Neural progenitor cell (in vitro differentiated cells): ENCODE measurements around the gene TLR8. TPM values are rescaled to one million over a fixed set of nuclear protein-coding genes. Genes with fewer than 3 reads are reported as not detected.

Experiments used
- DNase-seq: peaks from one replicate; pipeline ENCODE4 v3.0.0-alpha.2; 2016; ENCODE audit warnings: low spot score
- H2AFZ ChIP-seq: fragments of 200-600 bp; sonication (generic); replicated peaks from 2 replicates; pipeline ENCODE4 v1.6.1; 2016; ENCODE audit warnings: antibody characterized with exemption
- H3F3A ChIP-seq: fragments of 200-600 bp; sonication (generic); 2 replicates; pipeline ENCODE4 v1.6.1; 2016; ENCODE audit warnings: antibody characterized with exemption, low read depth
- H3K27ac ChIP-seq: fragments of 200-600 bp; sonication (generic); 2 replicates; pipeline ENCODE4 v1.5.1; 2016; ENCODE audit warnings: mild to moderate bottlenecking
- H3K27me3 ChIP-seq: fragments of 200-600 bp; sonication (generic); 2 replicates; pipeline ENCODE4 v1.6.1; 2016; ENCODE audit warnings: mild to moderate bottlenecking, moderate library complexity
- H3K36me3 ChIP-seq: fragments of 200-600 bp; sonication (generic); 2 replicates; pipeline ENCODE4 v1.5.1; 2016
- H3K4me1 ChIP-seq: fragments of 200-600 bp; sonication (generic); 2 replicates; pipeline ENCODE4 v1.6.1; 2016; ENCODE audit warnings: mixed run types
- H3K4me2 ChIP-seq: fragments of 200-600 bp; sonication (generic); 2 replicates; pipeline ENCODE4 v1.6.1; 2016
- H3K4me3 ChIP-seq: fragments of 200-600 bp; sonication (generic); 2 replicates; pipeline ENCODE4 v1.5.1; 2016
- H3K79me2 ChIP-seq: fragments of 200-600 bp; sonication (generic); 2 replicates; pipeline ENCODE4 v1.6.1; 2016; ENCODE audit warnings: low read depth
- H3K9ac ChIP-seq: fragments of 200-600 bp; sonication (generic); 2 replicates; pipeline ENCODE4 v1.6.1; 2016
- H3K9me3 ChIP-seq: fragments of 200-600 bp; sonication (generic); 2 replicates; pipeline ENCODE4 v1.5.1; 2016; ENCODE audit warnings: low read depth
- H4K20me1 ChIP-seq: fragments of 200-600 bp; sonication (generic); 2 replicates; pipeline ENCODE4 v1.6.1; 2016; ENCODE audit warnings: low read depth
- H3K27ac Mint-ChIP-seq: 3 replicates; pipeline ENCODE4 v1.8.0; 2021; ENCODE audit warnings: mixed read lengths
- H3K27me3 Mint-ChIP-seq: 2 replicates; pipeline ENCODE4 v1.8.0; 2022; ENCODE audit warnings: low read depth, mild to moderate bottlenecking, inconsistent platforms, moderate library complexity, mixed read lengths; ENCODE audit not compliant: insufficient read depth
- H3K36me3 Mint-ChIP-seq: 3 replicates; pipeline ENCODE4 v1.8.0; 2021; ENCODE audit warnings: mixed read lengths
- H3K4me1 Mint-ChIP-seq: 3 replicates; pipeline ENCODE4 v1.8.0; 2021; ENCODE audit warnings: mixed read lengths
- H3K4me3 Mint-ChIP-seq: 3 replicates; pipeline ENCODE4 v1.8.0; 2021; ENCODE audit warnings: mild to moderate bottlenecking, moderate library complexity, mixed read lengths
- H3K9me3 Mint-ChIP-seq: 3 replicates; pipeline ENCODE4 v1.8.0; 2020; ENCODE audit warnings: mixed read lengths
- EZH2 ChIP-seq: fragments of 200-600 bp; sonication (generic); IDR thresholded peaks from 2 replicates; pipeline ENCODE4 v1.6.1; 2017; ENCODE audit warnings: antibody characterized with exemption, mild to moderate bottlenecking, moderate library complexity
- EZH2phosphoT487 ChIP-seq: fragments of 200-600 bp; sonication (generic); IDR thresholded peaks from 2 replicates; pipeline ENCODE4 v1.6.1; 2017; ENCODE audit warnings: antibody characterized with exemption
- total RNA-seq: library from RNA; depleted of rRNA; stranded (reverse); fragments of >200 nt; gene quantifications from 2 replicates; pipeline ENCODE4 v1.2.3, GENCODE V29; 2015; ENCODE audit warnings: low replicate concordance
- TF ChIP-seq, protein P1 (sequence below): fragments of 200-600 bp; sonication (generic); IDR thresholded peaks from 2 replicates; pipeline ENCODE4 v1.5.1; 2017; ENCODE audit warnings: antibody characterized with exemption, mild to moderate bottlenecking

The TLR8 gene
- total RNA-seq, 1 donor from 2014 or later = not detected

DNA sequence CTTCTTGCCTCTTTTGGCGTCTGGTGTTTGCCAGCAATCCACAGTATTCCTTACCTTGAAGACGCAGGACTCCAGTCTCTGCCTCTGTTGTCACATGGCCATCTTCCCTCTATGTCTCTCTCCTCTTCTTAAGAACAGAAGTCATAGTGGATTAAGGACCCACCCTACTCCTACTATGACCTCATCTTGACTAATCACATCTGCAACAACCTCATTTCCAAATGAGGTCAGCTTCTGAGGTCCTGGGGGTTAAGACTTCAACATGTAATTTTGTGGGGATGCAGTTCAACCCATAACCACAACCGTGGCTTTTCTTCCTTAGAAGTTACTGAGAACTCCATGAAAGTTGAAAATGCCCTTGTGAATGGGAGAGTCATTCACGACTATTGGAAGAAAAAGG lies 23.3 kb downstream of the TLR8 start:
- Mint-ChIP-seq H3K9me3 (peaks cover 7% of the 10 kb centered on the region), H3K4me3 (no peak overlapping the region), H3K27ac (no peak overlapping the region), H3K27me3 (no peaks in the 10 kb centered on the region), H3K36me3 (no peaks in the 10 kb centered on the region), H3K4me1 (no peaks in the 10 kb centered on the region)
- H3K4me1 ChIP-seq = no peaks in the 10 kb centered on the region
- no peak overlapping the region for H2AFZ ChIP-seq
- H3K36me3 ChIP-seq = no peaks in the 10 kb centered on the region
- no peaks in the 10 kb centered on the region for H3F3A ChIP-seq
- peaks cover 5% of the 10 kb centered on the region for H3K9me3 ChIP-seq
- H3K27me3 ChIP-seq = no peaks in the 10 kb centered on the region
- H3K4me2 ChIP-seq = no peak overlapping the region
- TF ChIP-seq EZH2 = no peak
- TF ChIP-seq, protein P1, sequence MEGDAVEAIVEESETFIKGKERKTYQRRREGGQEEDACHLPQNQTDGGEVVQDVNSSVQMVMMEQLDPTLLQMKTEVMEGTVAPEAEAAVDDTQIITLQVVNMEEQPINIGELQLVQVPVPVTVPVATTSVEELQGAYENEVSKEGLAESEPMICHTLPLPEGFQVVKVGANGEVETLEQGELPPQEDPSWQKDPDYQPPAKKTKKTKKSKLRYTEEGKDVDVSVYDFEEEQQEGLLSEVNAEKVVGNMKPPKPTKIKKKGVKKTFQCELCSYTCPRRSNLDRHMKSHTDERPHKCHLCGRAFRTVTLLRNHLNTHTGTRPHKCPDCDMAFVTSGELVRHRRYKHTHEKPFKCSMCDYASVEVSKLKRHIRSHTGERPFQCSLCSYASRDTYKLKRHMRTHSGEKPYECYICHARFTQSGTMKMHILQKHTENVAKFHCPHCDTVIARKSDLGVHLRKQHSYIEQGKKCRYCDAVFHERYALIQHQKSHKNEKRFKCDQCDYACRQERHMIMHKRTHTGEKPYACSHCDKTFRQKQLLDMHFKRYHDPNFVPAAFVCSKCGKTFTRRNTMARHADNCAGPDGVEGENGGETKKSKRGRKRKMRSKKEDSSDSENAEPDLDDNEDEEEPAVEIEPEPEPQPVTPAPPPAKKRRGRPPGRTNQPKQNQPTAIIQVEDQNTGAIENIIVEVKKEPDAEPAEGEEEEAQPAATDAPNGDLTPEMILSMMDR = no peak
- H3K27ac ChIP-seq = no peak overlapping the region
- no peaks in the 10 kb centered on the region for H3K79me2 ChIP-seq
- no peak for DNase-seq
- H3K4me3 ChIP-seq = no peak overlapping the region
- H4K20me1 ChIP-seq = no peaks in the 10 kb centered on the region
- H3K9ac ChIP-seq = no peak overlapping the region

DNA sequence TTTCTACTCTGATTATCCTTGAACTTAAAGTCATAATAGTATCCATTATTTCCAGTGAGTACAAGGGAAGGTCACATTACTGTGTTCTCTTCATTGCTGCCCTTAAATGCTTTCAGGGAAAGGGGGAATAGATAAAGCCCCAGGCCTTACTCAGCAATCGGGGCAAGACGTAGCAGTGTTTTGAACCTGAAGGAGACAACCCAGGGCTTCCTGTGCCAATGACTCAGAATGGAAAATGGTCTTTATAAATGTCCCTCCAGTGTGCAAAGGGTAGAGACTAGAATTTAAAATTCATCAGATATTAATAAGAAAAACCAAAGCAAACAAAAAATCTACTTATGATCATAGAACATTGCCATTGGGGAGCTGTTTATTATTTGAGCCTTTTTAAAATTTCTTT lies 23.7 kb downstream of the TLR8 start:
- Histone ChIP-seq H4K20me1 (no peaks in the 10 kb centered on the region), H3K27me3 (no peaks in the 10 kb centered on the region), H3K79me2 (no peaks in the 10 kb centered on the region), H3F3A (no peaks in the 10 kb centered on the region), H3K9me3 (peaks cover 5% of the 10 kb centered on the region), H3K9ac (no peak overlapping the region), H2AFZ (no peak overlapping the region), H3K36me3 (no peaks in the 10 kb centered on the region), H3K4me2 (no peak overlapping the region), H3K4me1 (no peaks in the 10 kb centered on the region), H3K27ac (no peak overlapping the region), H3K4me3 (no peak overlapping the region)
- no peaks in the 10 kb centered on the region for H3K36me3 Mint-ChIP-seq
- H3K4me1 Mint-ChIP-seq = no peaks in the 10 kb centered on the region
- H3K4me3 Mint-ChIP-seq = no peak overlapping the region
- TF ChIP-seq, protein P1 = no peak
- TF ChIP-seq EZH2phosphoT487 = no peak
- no peak for TF ChIP-seq EZH2
- DNase-seq = no peak
- H3K27ac Mint-ChIP-seq = no peak overlapping the region
- peaks cover 10% of the 10 kb centered on the region for H3K9me3 Mint-ChIP-seq
- H3K27me3 Mint-ChIP-seq = no peaks in the 10 kb centered on the region

GRCh38 chrX:12932244-12932643 lies 25.8 kb downstream of the TLR8 start:
- H3F3A ChIP-seq = no peaks in the 10 kb centered on the region
- no peaks in the 10 kb centered on the region for H3K27me3 ChIP-seq
- H3K27me3 Mint-ChIP-seq = no peaks in the 10 kb centered on the region
- no peak overlapping the region for H3K27ac ChIP-seq
- no peaks in the 10 kb centered on the region for H3K4me1 ChIP-seq
- no peak overlapping the region for H3K9ac ChIP-seq
- no peaks in the 10 kb centered on the region for H3K36me3 Mint-ChIP-seq
- H3K4me2 ChIP-seq = no peak overlapping the region
- no peak overlapping the region for H2AFZ ChIP-seq
- H3K4me1 Mint-ChIP-seq = no peaks in the 10 kb centered on the region
- no peaks in the 10 kb centered on the region for H3K79me2 ChIP-seq
- peaks cover 18% of the 10 kb centered on the region for H3K9me3 ChIP-seq
- no peak overlapping the region for H3K4me3 Mint-ChIP-seq
- H4K20me1 ChIP-seq = no peaks in the 10 kb centered on the region
- no peak overlapping the region for H3K27ac Mint-ChIP-seq
- TF ChIP-seq EZH2phosphoT487 (no peak), EZH2 (no peak)
- TF ChIP-seq, protein P1 = no peak
- no peak for DNase-seq
- H3K9me3 Mint-ChIP-seq = peaks cover 18% of the 10 kb centered on the region
- H3K4me3 ChIP-seq = no peak overlapping the region
- H3K36me3 ChIP-seq = no peaks in the 10 kb centered on the region
